Large intestine (tissue), 3 donors: ENCODE measurements around the gene OR7G3. TPM values are rescaled to one million over a fixed set of nuclear protein-coding genes. Genes with fewer than 3 reads are reported as not detected.

Source experiments
- DNase-seq, 2 donors: peaks; one replicate each; pipeline versions ENCODE4 v3.0.0 to v3.0.0-alpha.2; 2013
- H3K27ac ChIP-seq: one replicate; pipeline ENCODE4 v1.5.1; 2013; ENCODE audit warnings: low read length
- H3K27me3 ChIP-seq: 2 replicates; pipeline ENCODE4 v1.6.1; 2013; ENCODE audit warnings: low read length; ENCODE audit not compliant: control insufficient read depth, insufficient read depth
- H3K36me3 ChIP-seq: 2 replicates; pipeline ENCODE4 v1.6.1; 2013; ENCODE audit warnings: low read length; ENCODE audit not compliant: control insufficient read depth, insufficient read depth
- H3K4me1 ChIP-seq: one replicate; pipeline ENCODE4 v1.6.1; 2013; ENCODE audit warnings: low read length; ENCODE audit not compliant: control insufficient read depth, insufficient read depth
- H3K4me3 ChIP-seq: one replicate; pipeline ENCODE4 v1.5.1; 2013; ENCODE audit warnings: low read length
- H3K9me3 ChIP-seq: one replicate; pipeline ENCODE4 v1.6.1; 2013; ENCODE audit warnings: mild to moderate bottlenecking, low read depth, low read length, moderate library complexity; ENCODE audit not compliant: control insufficient read depth
- WGBS: methylation state at CpG from one replicate; pipeline ENCODE4 v1.1.5; 2013; ENCODE audit warnings: low lambda C conversion rate; ENCODE audit not compliant: insufficient coverage; 5-methylcytosine and 5-hydroxymethylcytosine counted together
- polyA plus RNA-seq: library from polyadenylated mRNA; unstranded; fragments of 120-200 nt; gene quantifications from one replicate; pipeline ENCODE4 v1.2.1, GENCODE V29; 2013

OR7G3 gene
- polyA plus RNA-seq, 1 donor, result not detected

DNA sequence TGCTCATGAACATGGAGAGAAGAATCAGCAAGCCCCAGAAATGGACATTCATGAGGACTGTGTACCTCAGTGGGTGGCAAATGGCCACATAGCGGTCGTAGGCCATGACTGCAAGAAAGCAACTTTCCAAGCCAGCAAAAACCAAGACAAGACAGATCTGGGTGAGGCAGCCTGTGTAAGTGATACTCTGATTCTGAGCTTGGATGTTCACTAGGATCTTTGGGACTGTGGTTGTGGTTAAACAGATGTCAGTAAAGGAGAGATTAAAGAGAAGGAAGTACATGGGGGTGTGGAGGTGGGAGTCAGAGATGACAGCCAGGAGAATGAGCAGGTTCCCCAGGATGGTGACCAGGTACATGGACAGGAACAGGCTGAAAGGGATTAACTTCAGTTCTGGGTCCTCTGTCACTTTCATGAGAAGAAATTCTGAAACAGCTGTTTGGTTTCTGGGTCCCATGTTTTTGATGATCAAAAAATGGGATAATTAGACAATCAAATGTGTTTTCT, 11.4 kb downstream of the OR7G3 start, which contains the start of gene OR7G1:
Gene OR7G1, minus strand, starts transcription at position 457 of the 507 bp plus-strand sequence. Its CDS starts 0 bp downstream, at position 457.
- Histone ChIP-seq H3K4me3 (no peak within 1 kb of the TSS), H3K27ac (no peak within 1 kb of the TSS)

DNA sequence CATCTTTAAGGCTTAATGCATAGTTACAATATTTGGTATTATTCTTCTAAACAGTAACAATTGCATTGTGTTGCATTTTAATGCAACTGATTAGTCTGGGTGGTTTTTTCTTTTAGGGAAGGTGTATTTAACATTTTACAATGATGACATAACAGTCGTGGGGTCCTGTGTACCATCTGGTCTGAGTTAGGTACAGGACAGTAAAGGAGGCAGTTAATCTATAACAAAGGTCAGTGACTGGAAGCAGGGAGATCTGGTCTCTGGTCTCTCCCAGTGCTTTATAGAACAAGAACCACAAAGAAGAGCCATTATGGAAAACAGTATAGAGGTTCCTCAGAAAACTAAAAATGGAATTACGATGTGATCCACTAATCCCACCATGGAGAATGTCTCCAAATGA, 16.8 kb downstream of the OR7G3 start:
- 67% methylated on average over 1 of the region's 2 CpGs for WGBS
- H3K27me3 ChIP-seq, result no peaks in the 10 kb centered on the region

More for the DNA sequence above, 11.4 kb downstream of the OR7G3 start, which contains the start of gene OR7G1:
- no CpG with 5 or more reads among the region's 2 CpGs for WGBS
- Histone ChIP-seq H3K4me1 (no peaks in the 10 kb centered on the region), H3K36me3 (no peaks in the 10 kb centered on the region), H3K9me3 (no peaks in the 10 kb centered on the region), H3K27me3 (no peaks in the 10 kb centered on the region)
- no peak for DNase-seq

DNA sequence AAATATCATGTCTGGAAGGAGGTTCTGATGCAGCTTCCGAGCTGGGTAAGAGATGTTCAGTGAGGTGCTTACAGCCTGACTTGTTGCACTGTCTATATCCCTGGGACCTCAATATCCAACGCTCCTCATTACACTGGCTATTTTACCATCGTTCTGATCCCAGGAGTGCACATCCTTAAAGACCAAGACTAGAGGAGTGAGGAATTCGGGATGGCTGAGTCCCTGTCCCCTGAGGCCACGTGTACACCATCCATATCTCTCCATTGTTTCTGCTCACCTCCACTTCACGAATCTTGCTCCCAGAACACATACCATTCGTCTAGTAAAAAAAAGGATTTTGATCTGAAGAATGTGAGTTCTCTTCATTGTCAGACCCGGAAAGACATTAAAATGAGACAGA, 19.4 kb downstream of the OR7G3 start, which contains the start of gene OR7G2:
Gene OR7G2, minus strand, starts transcription at position 101 of the 400 bp plus-strand sequence. CDS start 4,232 bp downstream, outside the sequence.
- Histone ChIP-seq H3K9me3 (no peaks in the 10 kb centered on the region), H3K4me1 (no peaks in the 10 kb centered on the region), H3K4me3 (no peak within 1 kb of the TSS), H3K27me3 (no peaks in the 10 kb centered on the region), H3K36me3 (no peaks in the 10 kb centered on the region), H3K27ac (no peak within 1 kb of the TSS)
- no peak for DNase-seq
- no CpG with 5 or more reads among the region's 8 CpGs for WGBS

More for the DNA sequence above, 16.8 kb downstream of the OR7G3 start:
- H3K4me1 ChIP-seq, result no peaks in the 10 kb centered on the region
- no peaks in the 10 kb centered on the region for H3K36me3 ChIP-seq
- DNase-seq, result no peak
- no peaks in the 10 kb centered on the region for H3K9me3 ChIP-seq
- H3K27ac ChIP-seq, result no peak overlapping the region
- H3K4me3 ChIP-seq, result no peak overlapping the region

DNA sequence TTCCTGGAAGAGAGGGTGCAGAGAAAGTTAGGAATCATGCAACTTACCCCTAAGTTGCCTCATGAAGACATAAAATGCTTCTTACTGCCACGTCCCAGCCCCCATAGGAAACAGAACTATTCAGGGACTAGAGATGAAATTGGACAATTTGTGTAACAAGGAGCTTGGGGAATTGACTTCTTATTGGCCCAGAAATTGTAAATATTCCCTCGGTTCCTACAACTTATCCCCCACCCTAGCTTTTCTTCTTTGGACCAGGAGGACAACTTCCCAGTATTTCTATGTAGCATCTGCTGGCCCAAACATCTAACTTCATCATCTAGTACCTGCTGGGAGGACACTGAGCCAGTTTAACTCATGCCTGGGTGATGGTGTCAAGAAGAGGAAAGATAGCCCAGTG, 40.0 kb downstream of the OR7G3 start, which contains the start of gene OR1M1:
Gene OR1M1, plus strand, starts transcription at position 301 of the 400 bp plus-strand sequence. CDS start 6,184 bp downstream, outside the sequence.
- no peak within 1 kb of the TSS for H3K4me3 ChIP-seq
- H3K36me3 ChIP-seq, result no peaks in the 10 kb centered on the region
- WGBS, result no CpG with 5 or more reads among the region's 2 CpGs
- no peaks in the 10 kb centered on the region for H3K27me3 ChIP-seq
- H3K4me1 ChIP-seq, result no peaks in the 10 kb centered on the region
- no peak within 1 kb of the TSS for H3K27ac ChIP-seq
- no peaks in the 10 kb centered on the region for H3K9me3 ChIP-seq
- no peak for DNase-seq

DNA sequence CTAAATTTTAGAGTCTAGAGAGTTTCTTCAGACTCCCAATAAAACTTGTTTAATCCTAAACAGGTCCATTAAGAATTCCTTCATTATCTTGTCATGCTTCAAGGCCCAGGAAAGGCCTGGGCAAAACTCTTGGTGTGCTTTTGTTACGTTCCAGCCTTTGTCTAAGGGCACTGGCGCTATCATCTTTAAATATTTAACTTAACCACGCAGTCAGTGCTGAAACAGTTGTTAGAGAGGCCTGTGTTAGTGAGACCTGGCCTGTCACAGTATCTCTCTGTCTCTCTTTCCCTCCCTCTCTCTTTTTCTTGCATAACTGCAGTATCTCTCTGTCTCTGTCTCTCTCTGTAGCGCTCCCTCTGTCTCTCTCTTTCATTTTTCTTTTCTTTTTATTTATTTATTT, 48.1 kb downstream of the OR7G3 start:
- Histone ChIP-seq H3K36me3 (no peaks in the 10 kb centered on the region), H3K9me3 (no peaks in the 10 kb centered on the region), H3K4me3 (no peak overlapping the region), H3K27ac (no peak overlapping the region), H3K4me1 (no peaks in the 10 kb centered on the region), H3K27me3 (no peaks in the 10 kb centered on the region)
- 30% methylated on average over 2 of the region's 4 CpGs for WGBS
- no peak for DNase-seq

DNA sequence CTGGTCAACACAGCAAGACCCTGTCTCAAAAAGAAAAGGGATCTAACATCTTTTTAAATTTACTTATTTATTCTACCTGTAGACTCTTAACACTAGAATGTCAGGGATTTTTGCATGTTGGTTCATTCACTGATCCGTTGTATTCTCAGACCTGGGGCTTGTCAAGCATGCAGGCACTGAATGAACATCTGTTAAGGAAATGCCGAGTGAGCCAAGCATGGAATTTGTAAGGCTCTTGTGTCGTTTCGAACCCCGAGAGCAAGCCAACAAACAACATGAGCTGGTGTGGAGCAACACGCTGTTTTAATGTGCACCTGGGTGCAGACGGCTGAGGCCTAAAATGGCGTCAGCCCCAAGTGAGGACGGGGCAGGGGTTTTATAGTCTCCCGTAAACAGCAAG, 49.8 kb downstream of the OR7G3 start:
- Histone ChIP-seq H3K27ac (no peak overlapping the region), H3K27me3 (no peaks in the 10 kb centered on the region), H3K4me3 (no peak overlapping the region), H3K9me3 (no peaks in the 10 kb centered on the region), H3K4me1 (no peaks in the 10 kb centered on the region), H3K36me3 (no peaks in the 10 kb centered on the region)
- no CpG with 5 or more reads among the region's 10 CpGs for WGBS
- no peak for DNase-seq

Other genes starting within 250 kb of the OR7G3 start
- 0.78 TPM for gene MUC16, start 116.5 kb downstream of the OR7G3 start, polyA plus RNA-seq
- not detected for gene OR1M1, start 39.9 kb downstream of the OR7G3 start, polyA plus RNA-seq
- not detected for gene OR7G2, start 19.5 kb downstream of the OR7G3 start, polyA plus RNA-seq
- not detected for gene OR7G1, start 11.2 kb downstream of the OR7G3 start, polyA plus RNA-seq
- gene ZNF317, start 13.4 kb upstream of the OR7G3 start, polyA plus RNA-seq, result 34.3 TPM
- gene OR7D2, start 52.0 kb upstream of the OR7G3 start, polyA plus RNA-seq, result 0.03 TPM
- not detected for gene OR7D4, start 92.6 kb upstream of the OR7G3 start, polyA plus RNA-seq
- not detected for gene OR7E24, start 124.0 kb upstream of the OR7G3 start, polyA plus RNA-seq
- gene ZNF699, start 182.9 kb upstream of the OR7G3 start, polyA plus RNA-seq, result 3.5 TPM
- 9.7 TPM for gene ZNF559, start 197.2 kb upstream of the OR7G3 start, polyA plus RNA-seq
- 2.9 TPM for gene ZNF177, start 236.1 kb upstream of the OR7G3 start, polyA plus RNA-seq